Islet precursor cell (in vitro differentiated cells): ENCODE results near the gene EDAR.

Experiments used
- DNase-seq: peaks from one replicate; pipeline ENCODE4 v3.0.0-alpha.2; 2018

Gene EDAR

DNA sequence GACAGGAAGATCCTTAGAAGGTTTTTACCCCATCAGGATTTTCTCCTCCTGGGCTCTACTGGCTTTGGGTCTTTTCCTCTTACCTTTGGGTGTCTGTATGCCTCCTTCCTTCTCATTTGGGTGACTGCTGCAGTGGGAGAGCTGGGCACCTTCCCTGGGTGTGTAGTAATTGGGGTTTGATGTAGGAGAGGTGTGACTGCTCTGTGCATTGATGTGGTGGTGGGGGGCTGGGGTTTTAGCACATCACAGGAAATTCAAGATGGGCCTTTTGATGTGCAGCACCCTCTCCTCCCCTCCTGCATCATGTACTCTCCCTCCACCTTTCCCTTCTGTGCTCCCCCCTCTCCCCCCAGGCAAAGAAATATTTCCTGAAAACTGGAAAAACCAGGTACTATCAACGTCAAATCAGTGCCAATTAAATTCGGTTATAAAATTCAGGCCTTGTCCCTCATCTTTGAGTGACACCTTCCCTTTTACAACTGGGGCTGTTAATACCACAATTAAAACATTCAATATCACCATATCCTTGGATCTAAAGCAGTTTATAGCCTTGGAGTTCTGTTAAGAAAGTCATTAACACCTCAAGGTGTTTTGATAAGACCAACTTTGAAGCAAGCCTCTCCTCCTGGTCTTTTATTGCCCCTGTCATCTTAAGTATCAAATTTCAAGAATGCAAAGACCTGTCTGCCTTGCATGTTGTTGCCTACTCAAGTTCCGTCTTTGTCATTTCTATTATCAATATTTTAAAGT, 23.3 kb downstream of the EDAR start:
- DNase-seq, result no peak

DNA sequence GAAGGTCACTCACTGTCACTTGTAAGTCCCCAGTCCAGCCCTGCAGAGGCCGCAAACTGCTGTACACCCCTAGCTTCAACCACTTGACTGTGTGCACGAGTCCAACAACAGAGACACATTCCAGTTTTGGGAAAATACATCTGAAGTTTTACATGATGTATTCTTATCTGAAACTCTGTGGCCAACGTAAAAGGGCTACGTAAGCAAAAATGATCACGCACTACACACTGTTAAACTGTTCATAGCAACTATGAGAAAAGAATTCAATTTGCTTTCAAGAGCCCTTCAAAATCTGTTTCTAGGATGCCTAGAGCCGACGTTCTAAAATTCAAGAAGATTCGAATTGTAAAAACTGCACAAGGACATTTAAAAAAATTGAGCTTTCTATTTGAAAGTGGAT, 26.0 kb downstream of the EDAR start:
- DNase-seq, result no peak

DNA sequence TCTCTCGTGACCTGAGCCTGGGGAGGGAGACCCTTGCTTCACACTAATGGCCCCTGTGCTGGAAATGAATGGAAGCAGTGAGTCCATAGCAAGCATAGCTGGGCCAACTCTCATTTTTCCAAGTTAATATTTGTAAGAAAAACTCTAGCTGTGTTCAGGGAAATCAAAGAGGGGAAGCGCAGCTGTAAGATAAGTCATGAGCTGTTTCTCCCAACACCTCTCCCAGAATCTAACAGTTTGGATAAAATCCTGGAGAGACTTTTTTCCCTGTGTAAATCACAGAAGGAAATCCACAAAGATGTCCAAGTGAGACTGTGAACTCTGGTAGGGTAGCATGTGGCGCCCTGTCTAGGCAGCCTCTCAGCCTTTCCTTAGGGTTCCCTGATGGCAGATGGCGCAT, 27.2 kb downstream of the EDAR start:
- no peak for DNase-seq

DNA sequence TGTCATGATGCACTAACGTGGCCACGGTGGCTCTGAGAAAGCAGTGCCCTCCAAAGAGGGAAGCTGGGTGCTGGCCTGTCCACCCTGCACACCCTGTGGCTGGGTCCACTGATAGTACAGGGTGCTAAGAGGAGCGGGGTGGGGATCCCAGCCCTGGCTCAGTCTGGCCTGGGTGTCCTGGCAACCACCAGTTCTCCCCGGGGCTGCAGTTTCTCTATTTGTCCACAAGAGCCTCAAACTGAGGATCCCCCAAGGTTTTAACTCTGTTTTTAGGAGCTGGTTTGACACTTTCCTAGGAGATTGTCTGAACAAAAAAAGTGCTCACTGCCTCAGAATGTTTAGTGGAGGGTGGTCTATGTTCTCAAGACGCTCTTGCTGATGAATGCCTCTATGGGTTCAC, 29.0 kb downstream of the EDAR start:
- DNase-seq, result no peak

DNA sequence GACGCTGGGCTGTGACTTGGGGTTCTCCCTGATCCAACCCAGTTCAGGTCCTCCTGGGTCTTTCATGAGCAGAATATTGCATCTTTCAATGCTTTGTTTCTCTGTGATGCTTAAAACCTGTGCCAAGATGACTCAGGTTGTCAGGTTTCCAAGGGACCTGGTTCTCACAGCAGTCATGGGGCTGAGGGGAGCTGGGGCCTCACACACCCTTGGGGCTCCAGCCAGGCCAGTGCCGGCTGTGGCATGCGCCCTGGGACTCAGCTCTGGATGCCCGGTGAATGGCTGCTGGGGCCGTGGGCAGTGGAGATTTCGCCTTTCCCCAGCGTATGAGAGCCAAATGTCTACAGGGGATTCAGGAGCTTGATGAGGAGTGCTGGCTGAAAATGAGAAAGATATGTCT, 29.6 kb downstream of the EDAR start:
- DNase-seq, result no peak

DNA sequence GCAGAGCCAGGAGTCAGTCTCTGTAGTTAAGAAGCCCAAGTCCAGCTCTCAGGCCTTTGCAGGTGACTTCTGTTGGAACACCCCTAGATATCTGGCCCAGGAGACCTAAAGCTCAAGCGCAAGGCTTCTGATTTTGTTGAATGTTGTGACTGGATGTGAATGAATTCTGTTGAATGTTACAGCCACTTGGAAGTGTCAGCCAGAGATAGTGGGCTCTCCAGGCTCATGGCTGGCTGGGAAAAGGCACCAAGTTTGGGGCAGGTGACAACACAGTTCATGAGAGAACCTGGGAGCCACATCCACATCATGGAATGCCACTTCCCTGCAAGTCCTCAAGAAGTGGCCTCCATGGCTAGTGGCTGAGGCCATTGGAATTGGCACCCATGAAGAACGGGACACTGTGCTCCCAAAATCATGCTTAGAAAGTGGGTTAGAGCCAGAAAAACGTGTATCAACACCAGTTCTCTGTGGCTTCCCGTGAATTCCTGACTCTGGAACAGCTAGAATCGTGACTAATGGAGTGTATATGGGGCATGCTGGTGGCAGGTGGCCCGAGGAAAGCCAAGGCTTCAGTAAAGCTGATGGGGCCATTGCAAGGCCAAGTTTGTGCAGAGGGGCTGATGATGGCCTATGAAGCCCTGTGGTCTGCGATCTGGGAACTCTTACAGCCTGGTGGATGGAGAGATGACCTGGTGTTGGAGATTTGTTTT, 30.2 kb downstream of the EDAR start:
- no peak for DNase-seq

GRCh38 chr2:108958002-108958401, 31.0 kb downstream of the EDAR start:
- no peak for DNase-seq

DNA sequence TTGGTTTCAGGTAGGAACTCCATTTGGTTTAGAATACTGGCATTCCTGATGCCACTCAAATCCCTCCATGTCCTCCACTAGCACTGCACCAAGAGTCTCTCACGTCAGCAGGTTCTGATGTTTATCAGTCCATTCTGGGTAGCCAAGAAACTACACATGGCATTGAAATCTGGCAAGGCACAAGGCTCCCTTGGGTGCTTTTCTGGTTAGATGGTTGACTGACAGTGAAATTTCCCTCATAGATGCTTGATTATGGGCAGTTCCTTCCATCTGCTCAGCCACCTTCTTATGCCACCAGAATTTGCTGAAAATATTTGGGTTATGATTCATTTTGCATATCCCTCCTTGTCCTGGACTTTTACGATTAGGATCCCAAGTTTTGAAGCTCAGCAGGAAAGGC, 32.6 kb downstream of the EDAR start:
- DNase-seq, result no peak

- DNase-seq, result no peak
Measured at GRCh38 chr2:108950369-108951135, 38.5 kb downstream of the EDAR start.

GRCh38 chr2:108949316-108950239, 39.4 kb downstream of the EDAR start:
- DNase-seq, result no peak

- no peak for DNase-seq
Measured at GRCh38 chr2:108947271-108947907, 41.6 kb downstream of the EDAR start.

DNA sequence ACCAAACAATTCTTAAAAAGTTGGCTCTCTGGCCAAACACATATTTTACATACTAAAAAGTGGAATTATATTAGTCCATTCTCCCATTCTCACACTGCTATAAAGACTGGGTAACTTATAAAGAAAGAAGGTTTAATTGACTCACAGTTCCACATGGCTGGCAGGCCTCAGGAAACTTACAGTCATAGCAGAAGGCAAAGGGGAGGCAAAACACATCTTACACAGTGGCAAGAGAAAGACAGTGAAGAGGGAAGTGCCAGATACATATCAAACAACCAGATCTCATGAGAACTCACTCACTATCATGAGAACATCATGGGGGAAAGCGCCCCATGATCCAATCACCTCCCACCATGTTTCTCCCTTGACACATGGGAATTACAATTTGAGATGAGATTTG, 42.6 kb downstream of the EDAR start:
- DNase-seq, result no peak

- no peak for DNase-seq
Measured at GRCh38 chr2:108945969-108946368, 43.1 kb downstream of the EDAR start.

GRCh38 chr2:108944601-108945331, 44.3 kb downstream of the EDAR start:
- no peak for DNase-seq

- no peak for DNase-seq
Measured at GRCh38 chr2:108943751-108944150, 45.3 kb downstream of the EDAR start.

DNA sequence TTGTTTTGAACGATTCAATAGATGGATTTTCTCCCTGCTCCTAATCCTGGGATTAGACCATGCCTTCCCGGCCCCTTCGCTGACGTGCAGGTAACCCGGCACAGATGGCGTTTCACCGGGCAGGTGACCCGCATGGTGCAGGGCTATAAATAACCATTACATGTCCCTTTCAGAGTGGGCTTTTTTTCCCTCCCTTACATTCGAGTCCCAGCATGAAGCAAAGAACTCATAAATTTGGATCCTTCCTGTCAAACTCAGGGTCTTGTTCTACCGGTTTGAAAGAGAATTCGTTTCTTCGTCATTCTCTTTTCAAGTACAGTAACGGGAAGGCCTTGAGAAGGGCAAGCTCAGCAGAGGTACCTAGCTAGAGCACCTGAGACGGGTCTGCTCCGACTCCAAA, 46.1 kb downstream of the EDAR start:
- DNase-seq, result no peak

GRCh38 chr2:108942231-108942825, 46.7 kb downstream of the EDAR start:
- no peak for DNase-seq

- no peak for DNase-seq
Measured at GRCh38 chr2:108941767-108942166, 47.3 kb downstream of the EDAR start.

GRCh38 chr2:108941161-108941665, 47.8 kb downstream of the EDAR start:
- no peak for DNase-seq

GRCh38 chr2:108940156-108940555, 48.9 kb downstream of the EDAR start:
- DNase-seq, result no peak
